Measurements from ENCODE around the gene TMEM94. TPM values are rescaled to one million over a fixed set of nuclear protein-coding genes. Genes with fewer than 3 reads are reported as not detected.

TMEM94 gene
- total and polyA plus RNA-seq, 2 of the 4 experiments (the other 2 are of a cell fraction): 8.4 to 64.7 TPM

DNA sequence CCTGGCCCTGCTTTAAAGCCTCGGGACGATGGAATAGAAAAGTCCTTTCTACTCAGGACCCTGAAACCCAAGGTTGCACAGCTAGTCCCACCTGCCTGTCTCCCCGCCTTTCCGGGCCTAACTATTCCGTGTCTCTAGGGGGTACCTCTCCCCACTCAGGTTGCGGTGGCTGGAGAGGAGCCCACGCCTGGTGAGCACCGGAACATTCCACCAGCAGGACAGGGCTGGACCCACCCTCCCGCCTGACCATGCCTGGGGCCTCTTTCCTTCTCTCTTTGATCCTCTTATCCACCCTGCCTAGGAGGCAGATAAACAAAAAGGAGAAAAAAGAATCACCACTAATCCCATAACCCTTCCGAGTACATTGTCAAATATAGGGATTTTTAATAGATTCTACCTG is 79.9 kb downstream of the TMEM94 start:
- Histone ChIP-seq H3K4me1 (ENCODE audit: control insufficient read depth, insufficient read depth, low read length) (no peaks in the 10 kb centered on the region), H3K79me1 (ENCODE audit: low read depth in 1 of 2, low read length in 2 of 2) (no peaks in the 10 kb centered on the region), H2AK5ac (ENCODE audit: low read depth, low read length) (no peak overlapping the region), H3K14ac (replicated peaks; ENCODE audit: low read depth, low read length) (no peak overlapping the region), H4K20me1 (ENCODE audit: insufficient read depth, low read length) (no peaks in the 10 kb centered on the region), H3K23ac (ENCODE audit: low read depth, low read length) (no peak overlapping the region), H3K56ac (ENCODE audit: extremely low read depth, insufficient read depth, low read length) (no peak overlapping the region), H3K9ac (ENCODE audit: low read depth, low read length) (no peak overlapping the region), H3K4me2 (ENCODE audit: low read depth, low read length) (no peak overlapping the region), H2BK120ac (ENCODE audit: low read depth, low read length) (no peak overlapping the region), H4K91ac (ENCODE audit: insufficient read depth, low read depth, low read length) (no peak overlapping the region), H3K4ac (ENCODE audit: low read depth, low read length) (no peak overlapping the region), H2BK15ac (ENCODE audit: low read depth, low read length) (no peak overlapping the region), H4K5ac (ENCODE audit: low read depth, low read length) (no peak overlapping the region), H3K27me3 (ENCODE audit: control insufficient read depth, insufficient read depth, low read length) (peaks cover 47% of the 10 kb centered on the region), H2AFZ (replicated peaks; ENCODE audit: low read length, poor library complexity) (no peak overlapping the region), H4K8ac (ENCODE audit: low read depth in 2 of 2, low read length in 2 of 2) (no peak overlapping the region), H3K9me3 (ENCODE audit: control insufficient read depth, insufficient read depth, low read length) (no peaks in the 10 kb centered on the region), H3K9me1 (ENCODE audit: insufficient read depth, low read length) (no peaks in the 10 kb centered on the region), H3K4me3 (ENCODE audit: insufficient read depth, low read depth, low read length) (no peak overlapping the region), H3K18ac (ENCODE audit: low read depth, low read length) (no peak overlapping the region), H2BK5ac (ENCODE audit: low read depth, low read length, poor library complexity, severe bottlenecking) (no peak overlapping the region), H2BK20ac (ENCODE audit: low read depth, low read length) (no peak overlapping the region), H3K36me3 (ENCODE audit: control insufficient read depth, insufficient read depth, low read length) (no peaks in the 10 kb centered on the region), H2AK9ac (replicated peaks; ENCODE audit: low read depth, low read length, poor library complexity) (no peak overlapping the region), H3K27ac (ENCODE audit: insufficient read depth, low read length) (no peak overlapping the region)
- in situ Hi-C loops (cut with MboI; ENCODE audit: low sequenced_read_pairs) (no loop called here), intact Hi-C loops (cut with micrococcal nuclease) (no loop called here), dilution Hi-C loops (cut with HindIII; ENCODE audit: low sequenced_read_pairs, unreplicated experiment) (no loop called here)
- POLR2A ChIA-PET (ENCODE audit: unreplicated experiment): no interaction called here
- DNase-seq: no peak
- BruUV-seq (replicated peaks): no TSS peak
- WGBS, 2 experiments (ENCODE audit: extremely low coverage in 2 of 2, insufficient read length in 1 of 2): no CpG with 5 or more reads among the region's 10 CpGs
- no peak for TF ChIP-seq MAZ (IDR thresholded peaks at IDR 0.05; ENCODE audit: borderline replicate concordance, low read depth, low read length)
- no peak for TF ChIP-seq MAFK (IDR thresholded peaks at IDR 0.05; ENCODE audit: low read depth, low read length)
- CTCF ChIA-PET: no interaction called here
- no peak for ATAC-seq (ENCODE audit: low read depth)

Measured in IMR-90 (cell line).